ENCODE data around the gene AHNAK. TPM values are rescaled to one million over a fixed set of nuclear protein-coding genes. Genes with fewer than 3 reads are reported as not detected.

AHNAK gene
- polyA plus RNA-seq, 4 donors, result 189 to 439 (median 222) TPM

- DNase-seq (ENCODE audit: low read depth in 4 of 4, low spot score in 3 of 4), result no peak
These were observed 8.0 kb downstream of the AHNAK start for GRCh38 chr11:62538470-62539237.

GRCh38 chr11:62536301-62536957 is 10.2 kb downstream of the AHNAK start:
- no peak for DNase-seq (ENCODE audit: low read depth in 4 of 4, low spot score in 3 of 4)

- no peak for DNase-seq (ENCODE audit: low read depth in 4 of 4, low spot score in 3 of 4)
These were observed 10.8 kb downstream of the AHNAK start for GRCh38 chr11:62535802-62536201.

- DNase-seq (ENCODE audit: low read depth in 4 of 4, low spot score in 3 of 4), result no peak
These were observed 11.6 kb downstream of the AHNAK start for GRCh38 chr11:62534779-62535545.

- no peak for DNase-seq (ENCODE audit: low read depth in 4 of 4, low spot score in 3 of 4)
These were observed 14.5 kb downstream of the AHNAK start for GRCh38 chr11:62532096-62532495.

GRCh38 chr11:62516736-62517371 is 29.8 kb downstream of the AHNAK start:
- DNase-seq (ENCODE audit: low read depth in 4 of 4, low spot score in 3 of 4), result no peak

- no peak for DNase-seq (ENCODE audit: low read depth in 4 of 4, low spot score in 3 of 4)
These were observed 32.5 kb downstream of the AHNAK start for GRCh38 chr11:62514151-62514550.

GRCh38 chr11:62513626-62514025 is 33.0 kb downstream of the AHNAK start:
- no peak for DNase-seq (ENCODE audit: low read depth in 4 of 4, low spot score in 3 of 4)

- DNase-seq (ENCODE audit: low read depth in 4 of 4, low spot score in 3 of 4), result no peak
These were observed 33.6 kb downstream of the AHNAK start for GRCh38 chr11:62512961-62513360.

- peak; percentile 51 to 71 (median 64) for DNase-seq (ENCODE audit: low read depth in 4 of 4, low spot score in 3 of 4)
These were observed 38.1 kb downstream of the AHNAK start for GRCh38 chr11:62508336-62509058.

GRCh38 chr11:62507125-62507422 is 39.5 kb downstream of the AHNAK start:
- no peak for DNase-seq (ENCODE audit: low read depth in 4 of 4, low spot score in 3 of 4)

GRCh38 chr11:62506413-62507124 is 40.0 kb downstream of the AHNAK start:
- DNase-seq (ENCODE audit: low read depth in 4 of 4, low spot score in 3 of 4), result no peak

- no peak for DNase-seq (ENCODE audit: low read depth in 4 of 4, low spot score in 3 of 4)
These were observed 41.0 kb downstream of the AHNAK start for GRCh38 chr11:62505440-62506091.

GRCh38 chr11:62505059-62505439 is 41.6 kb downstream of the AHNAK start:
- DNase-seq (ENCODE audit: low read depth in 4 of 4, low spot score in 3 of 4), result no peak

- DNase-seq (ENCODE audit: low read depth in 4 of 4, low spot score in 3 of 4), result no peak
These were observed 42.2 kb downstream of the AHNAK start for GRCh38 chr11:62504158-62504973.

- no peak for DNase-seq (ENCODE audit: low read depth in 4 of 4, low spot score in 3 of 4)
These were observed 44.4 kb downstream of the AHNAK start for GRCh38 chr11:62502030-62502730.

- no peak for DNase-seq (ENCODE audit: low read depth in 4 of 4, low spot score in 3 of 4)
These were observed 45.1 kb downstream of the AHNAK start for GRCh38 chr11:62501432-62501891.

GRCh38 chr11:62500650-62501030 is 46.0 kb downstream of the AHNAK start:
- DNase-seq (ENCODE audit: low read depth in 4 of 4, low spot score in 3 of 4), result no peak
